ENCODE results near the gene ABCA4.

DNA sequence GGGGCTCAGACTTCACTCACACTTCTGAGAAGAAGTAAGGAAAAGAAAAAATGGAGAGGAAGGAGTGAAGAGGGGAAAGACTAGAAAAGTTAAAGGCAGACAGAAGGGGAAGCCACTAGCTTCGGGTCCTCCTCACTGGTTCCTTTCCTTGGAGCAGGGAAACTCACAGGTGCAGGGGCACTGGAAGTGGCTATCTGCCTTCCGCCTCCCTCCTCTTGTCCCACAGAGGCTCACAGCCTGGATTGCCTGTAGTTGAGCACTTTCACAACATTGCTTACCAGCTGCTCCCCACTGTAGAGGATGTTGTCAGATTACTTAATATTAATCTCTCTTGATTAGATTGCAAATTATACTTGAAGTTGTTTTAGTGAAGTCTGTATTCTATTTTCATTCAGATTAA is 21.6 kb upstream of the ABCA4 start:
- TF ChIP-seq, protein P1, sequence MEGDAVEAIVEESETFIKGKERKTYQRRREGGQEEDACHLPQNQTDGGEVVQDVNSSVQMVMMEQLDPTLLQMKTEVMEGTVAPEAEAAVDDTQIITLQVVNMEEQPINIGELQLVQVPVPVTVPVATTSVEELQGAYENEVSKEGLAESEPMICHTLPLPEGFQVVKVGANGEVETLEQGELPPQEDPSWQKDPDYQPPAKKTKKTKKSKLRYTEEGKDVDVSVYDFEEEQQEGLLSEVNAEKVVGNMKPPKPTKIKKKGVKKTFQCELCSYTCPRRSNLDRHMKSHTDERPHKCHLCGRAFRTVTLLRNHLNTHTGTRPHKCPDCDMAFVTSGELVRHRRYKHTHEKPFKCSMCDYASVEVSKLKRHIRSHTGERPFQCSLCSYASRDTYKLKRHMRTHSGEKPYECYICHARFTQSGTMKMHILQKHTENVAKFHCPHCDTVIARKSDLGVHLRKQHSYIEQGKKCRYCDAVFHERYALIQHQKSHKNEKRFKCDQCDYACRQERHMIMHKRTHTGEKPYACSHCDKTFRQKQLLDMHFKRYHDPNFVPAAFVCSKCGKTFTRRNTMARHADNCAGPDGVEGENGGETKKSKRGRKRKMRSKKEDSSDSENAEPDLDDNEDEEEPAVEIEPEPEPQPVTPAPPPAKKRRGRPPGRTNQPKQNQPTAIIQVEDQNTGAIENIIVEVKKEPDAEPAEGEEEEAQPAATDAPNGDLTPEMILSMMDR (IDR thresholded peaks at IDR 0.05), result no peak
- no peak for TF ChIP-seq POLR2A (IDR thresholded peaks at IDR 0.05)
